Loucy (cell line): ENCODE measurements around the gene CALCB.

Experiments
- H2AFZ ChIP-seq: fragments of 200-600 bp; sonication (generic); 2 replicates; pipeline ENCODE4 v1.6.0; 2016; ENCODE audit warnings: antibody characterized with exemption, mild to moderate bottlenecking, low read length, moderate library complexity
- H3F3A ChIP-seq: fragments of 200-600 bp; 2 replicates; pipeline ENCODE4 v1.6.0; 2016; ENCODE audit warnings: antibody characterized with exemption, low read depth, mild to moderate bottlenecking
- H3K27me3 ChIP-seq: fragments of 200-600 bp; sonication (generic); 2 replicates; pipeline ENCODE4 v1.6.1; 2014; ENCODE audit warnings: low read length, mild to moderate bottlenecking; ENCODE audit not compliant: insufficient read depth, poor library complexity, severe bottlenecking
- H3K36me3 ChIP-seq: fragments of 200-600 bp; sonication (generic); 2 replicates; pipeline ENCODE4 v1.6.1; 2016; ENCODE audit warnings: low read length; ENCODE audit not compliant: insufficient read depth
- H3K4me1 ChIP-seq: fragments of 200-600 bp; sonication (generic); 2 replicates; pipeline ENCODE4 v1.5.1; 2014; ENCODE audit warnings: low read length, mild to moderate bottlenecking; ENCODE audit not compliant: insufficient read depth, poor library complexity, severe bottlenecking
- H3K4me2 ChIP-seq: fragments of 200-600 bp; sonication (generic); 2 replicates; pipeline ENCODE4 v1.6.0; 2014; ENCODE audit warnings: antibody characterized with exemption, low read length, low read depth, mild to moderate bottlenecking; ENCODE audit not compliant: poor library complexity, severe bottlenecking
- H3K4me3 ChIP-seq: fragments of 200-600 bp; sonication (generic); 2 replicates; pipeline ENCODE4 v1.5.1; 2014; ENCODE audit warnings: low read length, mild to moderate bottlenecking, mixed read lengths; ENCODE audit not compliant: poor library complexity, severe bottlenecking
- H3K79me2 ChIP-seq: fragments of 200-600 bp; sonication (generic); 2 replicates; pipeline ENCODE4 v1.6.1; 2014; ENCODE audit warnings: low read length; ENCODE audit not compliant: insufficient read depth
- H3K9ac ChIP-seq: fragments of 200-600 bp; sonication (generic); 2 replicates; pipeline ENCODE4 v1.6.0; 2014; ENCODE audit warnings: mild to moderate bottlenecking, low read depth, low read length, moderate library complexity; ENCODE audit not compliant: poor library complexity, severe bottlenecking
- H3K9me2 ChIP-seq: fragments of 200-600 bp; sonication (generic); replicated peaks from 2 replicates; pipeline ENCODE4 v1.6.1; 2016; ENCODE audit warnings: low read depth, low read length, mixed read lengths
- H3K9me3 ChIP-seq: fragments of 200-600 bp; sonication (generic); 2 replicates; pipeline ENCODE4 v1.6.1; 2014; ENCODE audit warnings: mild to moderate bottlenecking, antibody characterized with exemption, low read length, low read depth; ENCODE audit not compliant: insufficient read depth
- H4K20me1 ChIP-seq: fragments of 200-600 bp; sonication (generic); 2 replicates; pipeline ENCODE4 v1.6.0; 2014; ENCODE audit warnings: antibody characterized with exemption, low read length, mild to moderate bottlenecking; ENCODE audit not compliant: insufficient read depth, poor library complexity, severe bottlenecking
- EZH2phosphoT487 ChIP-seq: fragments of 200-600 bp; IDR thresholded peaks from 2 replicates; pipeline ENCODE4 v1.6.1; 2018; ENCODE audit warnings: antibody characterized with exemption, mild to moderate bottlenecking, moderate library complexity, borderline replicate concordance
- TF ChIP-seq, protein P1 (sequence below): fragments of 200-600 bp; sonication (generic); conservative IDR thresholded peaks from 2 replicates; pipeline ENCODE4 v1.5.1; 2014; ENCODE audit warnings: mild to moderate bottlenecking, antibody characterized with exemption, low read length

CALCB gene

DNA sequence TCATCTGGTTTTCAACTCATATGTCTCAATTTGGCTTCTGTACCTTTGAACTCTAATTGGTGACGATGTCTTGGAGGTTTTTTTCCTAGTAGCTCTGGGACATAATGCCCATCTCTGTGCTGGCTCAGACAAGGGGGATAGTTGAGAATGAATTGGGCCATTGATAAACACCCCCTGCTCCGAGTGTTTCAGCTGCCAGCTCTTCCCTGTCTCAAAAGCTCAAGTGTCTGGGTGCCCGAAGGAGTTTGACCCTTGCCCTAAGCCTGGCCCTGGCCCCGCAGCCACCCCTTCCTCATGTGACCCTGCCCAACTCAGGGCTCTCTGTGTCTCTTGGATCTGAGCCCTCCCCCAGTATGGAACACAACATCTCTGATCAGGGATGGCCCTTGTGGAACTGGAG, 44.4 kb downstream of the CALCB start:
- Histone ChIP-seq H3K4me2 (no peak overlapping the region), H3K36me3 (no peaks in the 10 kb centered on the region), H3F3A (no peaks in the 10 kb centered on the region), H3K79me2 (no peaks in the 10 kb centered on the region), H3K9me3 (no peaks in the 10 kb centered on the region), H3K9me2 (no peaks in the 10 kb centered on the region), H2AFZ (no peak overlapping the region), H3K9ac (no peak overlapping the region), H4K20me1 (no peaks in the 10 kb centered on the region), H3K4me3 (no peak overlapping the region), H3K4me1 (peaks cover 32% of the 10 kb centered on the region), H3K27me3 (no peaks in the 10 kb centered on the region)
- no peak for TF ChIP-seq EZH2phosphoT487
- TF ChIP-seq, protein P1, sequence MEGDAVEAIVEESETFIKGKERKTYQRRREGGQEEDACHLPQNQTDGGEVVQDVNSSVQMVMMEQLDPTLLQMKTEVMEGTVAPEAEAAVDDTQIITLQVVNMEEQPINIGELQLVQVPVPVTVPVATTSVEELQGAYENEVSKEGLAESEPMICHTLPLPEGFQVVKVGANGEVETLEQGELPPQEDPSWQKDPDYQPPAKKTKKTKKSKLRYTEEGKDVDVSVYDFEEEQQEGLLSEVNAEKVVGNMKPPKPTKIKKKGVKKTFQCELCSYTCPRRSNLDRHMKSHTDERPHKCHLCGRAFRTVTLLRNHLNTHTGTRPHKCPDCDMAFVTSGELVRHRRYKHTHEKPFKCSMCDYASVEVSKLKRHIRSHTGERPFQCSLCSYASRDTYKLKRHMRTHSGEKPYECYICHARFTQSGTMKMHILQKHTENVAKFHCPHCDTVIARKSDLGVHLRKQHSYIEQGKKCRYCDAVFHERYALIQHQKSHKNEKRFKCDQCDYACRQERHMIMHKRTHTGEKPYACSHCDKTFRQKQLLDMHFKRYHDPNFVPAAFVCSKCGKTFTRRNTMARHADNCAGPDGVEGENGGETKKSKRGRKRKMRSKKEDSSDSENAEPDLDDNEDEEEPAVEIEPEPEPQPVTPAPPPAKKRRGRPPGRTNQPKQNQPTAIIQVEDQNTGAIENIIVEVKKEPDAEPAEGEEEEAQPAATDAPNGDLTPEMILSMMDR: no peak

- Histone ChIP-seq H3K9ac (no peak overlapping the region), H3K9me3 (no peaks in the 10 kb centered on the region), H3K4me3 (no peak overlapping the region), H2AFZ (no peak overlapping the region), H3K4me1 (peaks cover 27% of the 10 kb centered on the region), H3K4me2 (peak overlapping the region; percentile 20), H3K27me3 (no peaks in the 10 kb centered on the region), H3K79me2 (no peaks in the 10 kb centered on the region), H3K36me3 (no peaks in the 10 kb centered on the region), H3K9me2 (no peaks in the 10 kb centered on the region), H3F3A (no peaks in the 10 kb centered on the region), H4K20me1 (no peaks in the 10 kb centered on the region)
- TF ChIP-seq EZH2phosphoT487: no peak
- TF ChIP-seq, protein P1: no peak
These were observed 45.0 kb downstream of the CALCB start for GRCh38 chr11:15118431-15118830.

- peaks cover 19% of the 10 kb centered on the region for H3K4me1 ChIP-seq
- H3K79me2 ChIP-seq: no peaks in the 10 kb centered on the region
- no peaks in the 10 kb centered on the region for H4K20me1 ChIP-seq
- H2AFZ ChIP-seq: no peak overlapping the region
- H3K4me2 ChIP-seq: no peak overlapping the region
- no peaks in the 10 kb centered on the region for H3K27me3 ChIP-seq
- no peaks in the 10 kb centered on the region for H3K36me3 ChIP-seq
- no peak for TF ChIP-seq EZH2phosphoT487
- no peak overlapping the region for H3K9ac ChIP-seq
- H3F3A ChIP-seq: no peaks in the 10 kb centered on the region
- no peaks in the 10 kb centered on the region for H3K9me3 ChIP-seq
- no peak overlapping the region for H3K4me3 ChIP-seq
- H3K9me2 ChIP-seq: no peaks in the 10 kb centered on the region
These were observed 46.0 kb downstream of the CALCB start for GRCh38 chr11:15119352-15119751.

DNA sequence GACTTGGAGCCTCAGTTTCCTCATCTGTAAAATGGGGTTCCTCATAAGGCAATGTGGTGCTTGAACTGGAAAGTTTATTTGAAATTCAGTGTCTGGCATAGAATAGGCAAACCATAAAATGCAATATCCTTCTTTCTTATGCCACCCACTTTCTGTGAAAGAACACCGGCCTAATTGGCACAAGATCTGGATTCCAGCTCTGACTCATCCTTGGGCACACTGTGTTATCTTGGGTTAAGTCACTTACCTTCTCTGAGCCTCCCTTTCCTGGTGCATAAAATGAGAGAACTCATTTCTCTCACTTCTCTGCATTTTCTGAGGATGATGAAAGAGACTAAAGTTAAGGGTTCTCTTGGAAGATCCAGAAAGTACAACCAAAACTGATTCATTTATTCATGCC, 46.4 kb downstream of the CALCB start:
- Histone ChIP-seq H2AFZ (no peak overlapping the region), H3K36me3 (no peaks in the 10 kb centered on the region), H4K20me1 (no peaks in the 10 kb centered on the region), H3K4me3 (no peak overlapping the region), H3K9me3 (no peaks in the 10 kb centered on the region), H3K9me2 (no peaks in the 10 kb centered on the region), H3K79me2 (no peaks in the 10 kb centered on the region), H3K4me2 (no peak overlapping the region), H3F3A (no peaks in the 10 kb centered on the region), H3K4me1 (peaks cover 17% of the 10 kb centered on the region), H3K9ac (no peak overlapping the region), H3K27me3 (no peaks in the 10 kb centered on the region)
- TF ChIP-seq, protein P1: no peak
- no peak for TF ChIP-seq EZH2phosphoT487
